SK-N-SH (cell line): ENCODE measurements around the gene EIF4G2. TPM values are rescaled to one million over a fixed set of nuclear protein-coding genes. Genes with fewer than 3 reads are reported as not detected.

Experiments used
- CTCF ChIA-PET: fragments of 300-600, 350-600 bp; formaldehyde crosslinking; extraction: SDS; loops from one replicate; lab custom pipeline; 2021; lab: Yijun Ruan, JAX
- POLR2A ChIA-PET: fragments of 350-600 bp; sonication (Branson Sonifier 250); formaldehyde crosslinking; extraction: SDS; loops from one replicate; lab custom pipeline; 2020; ENCODE audit warnings: antibody characterized with exemption, inconsistent platforms; lab: Yijun Ruan, JAX
- DNase-seq: peaks from one replicate; pipeline ENCODE4 v3.0.0; 2012
- H2AFZ ChIP-seq: fragments of 200-600 bp; sonication (generic); 2 replicates; pipeline ENCODE4 v1.8.1; 2016; ENCODE audit warnings: antibody characterized with exemption, mild to moderate bottlenecking, low read depth
- H3F3A ChIP-seq: fragments of 200-600 bp; sonication (generic); replicated peaks from 2 replicates; pipeline ENCODE3; 2016; ENCODE audit warnings: antibody characterized with exemption, mild to moderate bottlenecking; ENCODE audit not compliant: insufficient read depth
- H3K27ac ChIP-seq, 2 experiments: fragments of 200-500 bp in 1 of 2; fragments of 200-600 bp in 1 of 2; sonication (Bioruptor generic) in 1 of 2; sonication (generic), shearing (Covaris generic) in 1 of 2; 2 replicates each; pipeline versions ENCODE4 v1.5.1 to v1.6.1; 2014 to 2016; ENCODE audit warnings: low read depth in 2 of 2, inconsistent platforms in 1 of 2, low read length in 1 of 2, mild to moderate bottlenecking in 1 of 2, mixed read lengths in 1 of 2
- H3K27me3 ChIP-seq: fragments of 200-600 bp; sonication (generic), shearing (Covaris generic); 2 replicates; pipeline ENCODE4 v1.6.1; 2016; ENCODE audit warnings: mixed run types; ENCODE audit not compliant: insufficient read depth
- H3K36me3 ChIP-seq, 2 experiments: fragments of 200-500 bp in 1 of 2; fragments of 200-600 bp in 1 of 2; sonication (Bioruptor generic) in 1 of 2; sonication (generic) in 1 of 2; replicated peaks in 1 of 2; 2 replicates each; pipeline versions ENCODE3 to v1.5.1; 2014 to 2016; ENCODE audit warnings: low read length in 1 of 2, mild to moderate bottlenecking in 1 of 2; ENCODE audit not compliant: insufficient read depth in 2 of 2, control insufficient read depth in 1 of 2
- H3K4me1 ChIP-seq, 2 experiments: fragments of 200-500 bp in 1 of 2; fragments of 200-600 bp in 1 of 2; sonication (Bioruptor generic) in 1 of 2; sonication (generic), shearing (Covaris generic) in 1 of 2; 2 replicates each; pipeline versions ENCODE4 v1.5.1 to v1.6.1; 2014 to 2016; ENCODE audit warnings: low read depth in 1 of 2, low read length in 1 of 2, mixed run types in 1 of 2; ENCODE audit not compliant: insufficient read depth in 2 of 2, control insufficient read depth in 1 of 2
- H3K4me2 ChIP-seq: fragments of 200-600 bp; sonication (generic), shearing (Covaris generic); 2 replicates; pipeline ENCODE4 v1.6.1; 2017; ENCODE audit warnings: mixed run types
- H3K4me3 ChIP-seq, 2 experiments: fragments of 200-500 bp in 1 of 2; fragments of 200-600 bp in 1 of 2; sonication (Bioruptor generic) in 1 of 2; sonication (generic), shearing (Covaris generic) in 1 of 2; 2 replicates each; pipeline versions ENCODE4 v1.5.1 to v1.8.1; 2014 to 2016; ENCODE audit warnings: low read depth in 2 of 2, inconsistent platforms in 1 of 2, low read length in 1 of 2, mild to moderate bottlenecking in 1 of 2, mixed read lengths in 1 of 2, moderate library complexity in 1 of 2
- H3K79me2 ChIP-seq: fragments of 200-600 bp; sonication (generic); 2 replicates; pipeline ENCODE4 v1.8.1; 2017; ENCODE audit warnings: mild to moderate bottlenecking; ENCODE audit not compliant: insufficient read depth
- H3K9ac ChIP-seq: fragments of 200-600 bp; sonication (generic); 2 replicates; pipeline ENCODE4 v1.6.1; 2017; ENCODE audit warnings: mixed run types
- H3K9me2 ChIP-seq: fragments of 200-600 bp; sonication (generic); 2 replicates; pipeline ENCODE4 v1.6.1; 2017; ENCODE audit warnings: mixed run types
- H3K9me3 ChIP-seq: fragments of 200-600 bp; sonication (generic); 2 replicates; pipeline ENCODE4 v1.6.1; 2017; ENCODE audit warnings: mixed run types, mild to moderate bottlenecking, moderate library complexity
- H4K20me1 ChIP-seq: fragments of 200-600 bp; sonication (generic); 2 replicates; pipeline ENCODE4 v1.6.1; 2017; ENCODE audit warnings: mild to moderate bottlenecking, mixed run types; ENCODE audit not compliant: insufficient read depth
- CHD2 ChIP-seq: fragments of 150-350 bp; IDR thresholded peaks from 2 replicates; pipeline ENCODE4 v1.6.1; 2018; ENCODE audit warnings: low read length; ENCODE audit not compliant: partially characterized antibody
- EP300 ChIP-seq, 2 experiments: IDR thresholded peaks; 2 replicates each; pipeline versions ENCODE4 v1.4.0 to v1.6.1; 2012; ENCODE audit warnings: borderline replicate concordance in 1 of 2, low read depth in 1 of 2, low read length in 1 of 2
- FOSL2 ChIP-seq: IDR thresholded peaks from 2 replicates; pipeline ENCODE4 v1.4.0; 2012; ENCODE audit warnings: low read depth, mild to moderate bottlenecking, moderate library complexity, borderline replicate concordance
- FOXJ3 ChIP-seq: sonication (generic); formaldehyde crosslinking; IDR thresholded peaks from 2 replicates; pipeline ENCODE4 v1.5.1; 2020; ENCODE audit warnings: mild to moderate bottlenecking, missing genetic modification reagents
- FOXM1 ChIP-seq: IDR thresholded peaks from 2 replicates; pipeline ENCODE4 v1.4.0; 2012; ENCODE audit warnings: low read depth, mild to moderate bottlenecking
- GABPA ChIP-seq: IDR thresholded peaks from 2 replicates; pipeline ENCODE4 v1.4.0; 2012; ENCODE audit warnings: low read depth, mild to moderate bottlenecking
- JUND ChIP-seq: IDR thresholded peaks from 2 replicates; pipeline ENCODE4 v1.4.0; 2012
- MAX ChIP-seq: IDR thresholded peaks from 2 replicates; pipeline ENCODE4 v1.4.0; 2012; ENCODE audit warnings: low read depth
- MEF2A ChIP-seq: IDR thresholded peaks from 2 replicates; pipeline ENCODE4 v1.4.0; 2012; ENCODE audit warnings: low read depth, borderline replicate concordance
- NRF1 ChIP-seq: IDR thresholded peaks from 2 replicates; pipeline ENCODE4 v1.6.1; 2012; ENCODE audit warnings: low read depth, mild to moderate bottlenecking, low read length
- POLR2AphosphoS5 ChIP-seq: IDR thresholded peaks from 2 replicates; pipeline ENCODE4 v1.6.1; 2012; ENCODE audit warnings: low read depth, low read length
- RAD21 ChIP-seq: IDR thresholded peaks from 2 replicates; pipeline ENCODE4 v1.6.1; 2012; ENCODE audit warnings: mild to moderate bottlenecking, low read length
- REST ChIP-seq: IDR thresholded peaks from 2 replicates; pipeline ENCODE4 v1.6.1; 2012; ENCODE audit warnings: mild to moderate bottlenecking, low read depth, low read length, moderate library complexity
- RFX5 ChIP-seq: IDR thresholded peaks from 2 replicates; pipeline ENCODE4 v1.6.1; 2012; ENCODE audit warnings: mild to moderate bottlenecking, improper control_type of control experiment, low read length
- RXRA ChIP-seq: IDR thresholded peaks from 2 replicates; pipeline ENCODE4 v1.4.0; 2012; ENCODE audit warnings: low read depth, mild to moderate bottlenecking, borderline replicate concordance
- SMC3 ChIP-seq: IDR thresholded peaks from 2 replicates; pipeline ENCODE4 v1.6.1; 2012; ENCODE audit warnings: low read depth, low read length, improper control_type of control experiment
- TAF1 ChIP-seq: IDR thresholded peaks from 2 replicates; pipeline ENCODE4 v1.6.1; 2012; ENCODE audit warnings: low read depth, mild to moderate bottlenecking, low read length, moderate library complexity, borderline replicate concordance
- TCF12 ChIP-seq: IDR thresholded peaks from 2 replicates; pipeline ENCODE4 v1.4.0; 2012
- TEAD4 ChIP-seq: IDR thresholded peaks from 2 replicates; pipeline ENCODE4 v1.4.0; 2012; ENCODE audit warnings: mild to moderate bottlenecking, borderline replicate concordance; ENCODE audit not compliant: insufficient read depth
- USF1 ChIP-seq: IDR thresholded peaks from 2 replicates; pipeline ENCODE4 v1.4.0; 2012; ENCODE audit warnings: low read depth, borderline replicate concordance
- ZBTB33 ChIP-seq: IDR thresholded peaks from 2 replicates; pipeline ENCODE4 v1.4.0; 2012; ENCODE audit warnings: low read depth, borderline replicate concordance
- WGBS: methylation state at CpG from one replicate; pipeline ENCODE4 v1.1.6; 2017; ENCODE audit warnings: low lambda C conversion rate; 5-methylcytosine and 5-hydroxymethylcytosine counted together
- polyA plus RNA-seq, 3 experiments: library from polyadenylated mRNA; depleted of rRNA; stranded (reverse); fragments of >200 nt; gene quantifications; 2 replicates each; pipeline ENCODE4 v1.2.3, GENCODE V29; 2012

The EIF4G2 gene
- polyA plus RNA-seq, 1 of the 3 experiments (the other 2 are of a cell fraction) = 298 TPM

- POLR2A ChIA-PET = no interaction called here
- Histone ChIP-seq H3K4me3 (no peak overlapping the region), H3F3A (no peaks in the 10 kb centered on the region), H3K79me2 (no peaks in the 10 kb centered on the region), H3K9me3 (no peaks in the 10 kb centered on the region), H3K9me2 (no peaks in the 10 kb centered on the region), H2AFZ (no peak overlapping the region), H3K9ac (no peak overlapping the region), H3K36me3 (no peaks in the 10 kb centered on the region), H3K27ac (no peak overlapping the region), H3K4me2 (no peak overlapping the region), H3K4me1 (no peaks in the 10 kb centered on the region), H3K27me3 (no peaks in the 10 kb centered on the region), H4K20me1 (no peaks in the 10 kb centered on the region)
- no peak for DNase-seq
- CTCF ChIA-PET = no interaction called here
- 89% methylated on average over 3 of the region's 3 CpGs for WGBS
- TF ChIP-seq FOXM1 (no peak), RAD21 (no peak), USF1 (no peak), POLR2AphosphoS5 (no peak), FOXJ3 (CRISPR knock-in tag) (no peak), MAX (no peak), SMC3 (no peak), RXRA (no peak), TAF1 (no peak), NRF1 (no peak), CHD2 (no peak), EP300 (IDR thresholded peaks at IDR 0.05; ENCODE audit: borderline replicate concordance in 1 of 2, low read depth in 1 of 2, low read length in 1 of 2) (no peak)
These were observed 16.2 kb upstream of the EIF4G2 start for GRCh38 chr11:10824888-10825287.

DNA sequence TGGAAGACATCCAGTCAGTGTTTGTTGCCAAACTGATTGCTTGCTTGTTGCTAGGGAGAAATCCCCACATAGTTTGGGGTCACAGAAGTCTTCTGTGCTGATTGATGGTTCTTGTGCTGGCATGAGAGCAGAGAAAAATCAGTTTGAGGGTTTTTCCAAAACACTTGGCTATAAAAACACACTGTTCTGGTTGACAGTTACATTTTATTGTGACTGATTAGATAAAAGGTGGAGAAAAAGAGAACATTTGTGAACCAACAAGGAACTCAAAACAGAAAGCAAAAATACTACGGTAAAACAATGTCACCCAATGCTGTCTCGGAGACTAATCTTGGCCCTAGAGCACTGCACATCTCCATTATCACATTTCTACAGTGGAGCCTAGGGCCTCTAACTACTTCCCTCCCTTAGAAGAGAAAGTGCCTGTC is 14.4 kb upstream of the EIF4G2 start:
- TF ChIP-seq JUND (no peak), MAX (no peak), POLR2AphosphoS5 (no peak), TCF12 (no peak), REST (no peak), RAD21 (no peak), ZBTB33 (no peak), GABPA (no peak), TEAD4 (no peak), RFX5 (no peak), EP300 (IDR thresholded peaks at IDR 0.05; ENCODE audit: borderline replicate concordance in 1 of 2, low read depth in 1 of 2, low read length in 1 of 2) (no peak), FOSL2 (no peak), MEF2A (no peak)
- no peak overlapping the region for H3K4me3 ChIP-seq

More for the DNA sequence above, 14.4 kb upstream of the EIF4G2 start:
- Histone ChIP-seq H3K79me2 (no peaks in the 10 kb centered on the region), H3K27ac (no peak overlapping the region), H3F3A (peaks cover 11% of the 10 kb centered on the region), H3K9ac (no peak overlapping the region), H3K36me3 (no peaks in the 10 kb centered on the region), H3K4me2 (no peak overlapping the region), H2AFZ (peak overlapping the region; percentile 30; the same call in 1 of the 2 replicates), H3K4me1 (no peaks in the 10 kb centered on the region; a peak in 1 of 4 replicates), H4K20me1 (no peaks in the 10 kb centered on the region), H3K9me3 (no peaks in the 10 kb centered on the region), H3K9me2 (no peaks in the 10 kb centered on the region), H3K27me3 (no peaks in the 10 kb centered on the region)
- WGBS = 94% methylated on average over 2 of the region's 2 CpGs
- ChIA-PET POLR2A (interaction anchor here (0.9 kb wide), 1 partner anchor 14 kb away, joined by 4 read pairs; the partner anchor contains the start of gene EIF4G2), CTCF (no interaction called here)
- no peak for DNase-seq
